HuH-7.5 (cell line): Measurements from ENCODE around the gene STARD13.
"Not testable (repeated sequence)": the region's sequence is repeated elsewhere in the genome, so short reads cannot be mapped to it uniquely, and the experiment has no call there.

Experiments used
- DNase-seq: peaks from one replicate; pipeline ENCODE4 v3.0.0; 2011; ENCODE audit warnings: low spot score

STARD13 gene

GRCh38 chr13:33176526-33176925, 109.0 kb downstream of the STARD13 start:
- no peak for DNase-seq

- no peak for DNase-seq
Observed at GRCh38 chr13:33175991-33176390, 109.6 kb downstream of the STARD13 start.

GRCh38 chr13:33174931-33175330, 110.6 kb downstream of the STARD13 start:
- DNase-seq: no peak

GRCh38 chr13:33174491-33174890, 111.1 kb downstream of the STARD13 start:
- no peak for DNase-seq

GRCh38 chr13:33172911-33173310, 112.6 kb downstream of the STARD13 start:
- no peak for DNase-seq

GRCh38 chr13:33172400-33172799, 113.2 kb downstream of the STARD13 start:
- no peak for DNase-seq

- DNase-seq: no peak
Observed at GRCh38 chr13:33169273-33169980, 116.1 kb downstream of the STARD13 start.

- peak; percentile 24 for DNase-seq
Observed at GRCh38 chr13:33168321-33168960, 117.1 kb downstream of the STARD13 start.

GRCh38 chr13:33167491-33167890, 118.1 kb downstream of the STARD13 start:
- DNase-seq: no peak

- no peak for DNase-seq
Observed at GRCh38 chr13:33165787-33166186, 119.8 kb downstream of the STARD13 start.

- DNase-seq: no peak
Observed at GRCh38 chr13:33164331-33164730, 121.2 kb downstream of the STARD13 start.

GRCh38 chr13:33162725-33163124, 122.8 kb downstream of the STARD13 start:
- DNase-seq: not testable (repeated sequence)

- DNase-seq: no peak
Observed at GRCh38 chr13:33158816-33159215, 126.7 kb downstream of the STARD13 start.

GRCh38 chr13:33158271-33158670, 127.3 kb downstream of the STARD13 start:
- DNase-seq: no peak

GRCh38 chr13:33154911-33155310, 130.6 kb downstream of the STARD13 start:
- DNase-seq: no peak

- no peak for DNase-seq
Observed at GRCh38 chr13:33153421-33154404, 131.8 kb downstream of the STARD13 start.

- DNase-seq: no peak
Observed at GRCh38 chr13:33152389-33152788, 133.2 kb downstream of the STARD13 start.

GRCh38 chr13:33150662-33151061, 134.9 kb downstream of the STARD13 start:
- no peak for DNase-seq

GRCh38 chr13:33150126-33150525, 135.4 kb downstream of the STARD13 start:
- no peak for DNase-seq

- DNase-seq: no peak
Observed at GRCh38 chr13:33147832-33148231, 137.7 kb downstream of the STARD13 start.

- no peak for DNase-seq
Observed at GRCh38 chr13:33146843-33147611, 138.5 kb downstream of the STARD13 start.

- DNase-seq: no peak
Observed at GRCh38 chr13:33145667-33146066, 139.9 kb downstream of the STARD13 start.
